Fibroblast of villous mesenchyme (primary cell): ENCODE data around the gene PRDM16. TPM values are rescaled to one million over a fixed set of nuclear protein-coding genes. Genes with fewer than 3 reads are reported as not detected.

Source experiments
- DNase-seq: peaks from one replicate; pipeline ENCODE4 v3.0.0-alpha.2; 2010; ENCODE audit warnings: low read depth
- H3K4me3 ChIP-seq: 2 replicates; pipeline ENCODE4 v1.5.1; 2011; ENCODE audit warnings: low read depth, mild to moderate bottlenecking, low read length
- total RNA-seq: library from RNA; depleted of rRNA; stranded (reverse); fragments of >200 nt; gene quantifications from 2 replicates; pipeline ENCODE4 v1.2.3, GENCODE V29; 2012
- TF ChIP-seq, protein P1 (sequence below): IDR thresholded peaks from 2 replicates; pipeline ENCODE4 v1.5.1; 2012; ENCODE audit warnings: low read depth, mild to moderate bottlenecking, low read length; ENCODE audit not compliant: insufficient read depth

PRDM16 gene
- total RNA-seq, 1 donor, result 1.7 TPM

DNA sequence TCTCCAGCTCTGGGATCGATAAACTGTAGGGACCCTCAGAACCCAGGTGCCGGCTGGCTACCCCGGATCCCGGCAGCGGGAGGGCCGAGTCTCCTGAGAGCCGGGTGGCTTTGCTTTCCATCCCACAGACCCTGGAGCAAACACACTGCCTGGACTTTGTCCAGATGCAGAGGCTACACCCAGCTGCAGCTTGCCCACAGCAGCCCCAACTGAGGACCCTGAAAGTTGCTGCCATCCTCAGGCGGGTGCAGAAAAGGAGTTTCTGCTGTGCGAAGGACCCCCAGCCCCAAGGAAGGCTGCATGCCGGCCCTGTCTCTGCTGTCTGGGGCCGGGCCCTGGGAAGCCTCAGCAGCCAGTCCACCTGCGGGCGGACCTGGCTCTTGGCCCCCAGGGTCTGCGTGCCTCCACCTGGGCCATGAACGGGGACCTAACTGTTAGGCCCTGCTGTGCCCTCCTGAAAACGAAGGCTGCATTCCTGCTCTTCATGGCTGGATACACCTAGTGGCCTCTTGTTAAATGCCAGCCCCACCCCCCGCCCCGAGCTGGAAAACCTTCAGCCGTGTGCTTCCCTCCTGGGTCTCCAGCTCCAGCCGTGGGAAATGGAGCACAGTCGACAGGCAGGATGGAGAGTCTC, 287.9 kb downstream of the PRDM16 start:
- no peak overlapping the region for H3K4me3 ChIP-seq
- TF ChIP-seq, protein P1, sequence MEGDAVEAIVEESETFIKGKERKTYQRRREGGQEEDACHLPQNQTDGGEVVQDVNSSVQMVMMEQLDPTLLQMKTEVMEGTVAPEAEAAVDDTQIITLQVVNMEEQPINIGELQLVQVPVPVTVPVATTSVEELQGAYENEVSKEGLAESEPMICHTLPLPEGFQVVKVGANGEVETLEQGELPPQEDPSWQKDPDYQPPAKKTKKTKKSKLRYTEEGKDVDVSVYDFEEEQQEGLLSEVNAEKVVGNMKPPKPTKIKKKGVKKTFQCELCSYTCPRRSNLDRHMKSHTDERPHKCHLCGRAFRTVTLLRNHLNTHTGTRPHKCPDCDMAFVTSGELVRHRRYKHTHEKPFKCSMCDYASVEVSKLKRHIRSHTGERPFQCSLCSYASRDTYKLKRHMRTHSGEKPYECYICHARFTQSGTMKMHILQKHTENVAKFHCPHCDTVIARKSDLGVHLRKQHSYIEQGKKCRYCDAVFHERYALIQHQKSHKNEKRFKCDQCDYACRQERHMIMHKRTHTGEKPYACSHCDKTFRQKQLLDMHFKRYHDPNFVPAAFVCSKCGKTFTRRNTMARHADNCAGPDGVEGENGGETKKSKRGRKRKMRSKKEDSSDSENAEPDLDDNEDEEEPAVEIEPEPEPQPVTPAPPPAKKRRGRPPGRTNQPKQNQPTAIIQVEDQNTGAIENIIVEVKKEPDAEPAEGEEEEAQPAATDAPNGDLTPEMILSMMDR, result no peak
- no peak for DNase-seq

DNA sequence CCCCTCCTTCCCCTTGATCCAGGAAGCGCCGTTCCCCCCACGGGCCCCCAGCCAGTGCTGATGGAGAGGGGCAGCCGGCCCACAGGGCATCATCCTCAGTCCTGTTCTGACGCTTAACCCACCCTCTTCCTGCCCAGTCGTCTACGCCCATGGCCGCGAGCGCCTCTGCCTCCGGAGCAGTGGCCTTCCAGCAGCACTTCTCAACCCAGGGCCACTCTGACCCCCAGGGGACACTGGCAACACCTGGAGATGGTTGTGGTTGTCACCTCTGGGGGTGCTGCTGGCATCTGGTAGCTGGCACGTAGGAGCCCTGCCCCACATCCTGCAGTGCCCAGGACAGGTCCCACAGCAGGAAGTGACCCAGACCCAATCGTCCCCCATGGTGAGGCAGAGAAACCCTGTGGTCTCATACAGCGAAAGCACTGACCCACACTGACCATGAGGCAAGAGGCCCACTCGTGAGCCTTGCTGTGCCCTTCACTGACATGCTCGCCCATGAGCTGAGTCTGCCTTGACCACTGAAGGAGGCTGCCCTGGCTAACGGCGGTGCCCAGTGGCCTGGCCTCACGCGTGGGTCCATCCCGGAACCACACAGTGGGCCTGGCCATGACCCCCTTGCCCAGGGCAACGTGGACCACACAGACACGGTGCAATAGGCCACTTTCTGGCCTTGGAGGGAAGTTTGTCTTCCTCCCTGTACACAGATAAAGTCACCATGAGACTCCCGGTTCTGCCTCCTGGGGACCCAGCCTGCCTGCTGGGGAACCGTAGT, 288.7 kb downstream of the PRDM16 start:
- TF ChIP-seq, protein P1, result no peak
- no peak for DNase-seq
- H3K4me3 ChIP-seq, result no peak overlapping the region

- H3K4me3 ChIP-seq, result no peak overlapping the region
- TF ChIP-seq, protein P1, result no peak
- no peak for DNase-seq
Measured at GRCh38 chr1:3359351-3359750, 290.3 kb downstream of the PRDM16 start.

DNA sequence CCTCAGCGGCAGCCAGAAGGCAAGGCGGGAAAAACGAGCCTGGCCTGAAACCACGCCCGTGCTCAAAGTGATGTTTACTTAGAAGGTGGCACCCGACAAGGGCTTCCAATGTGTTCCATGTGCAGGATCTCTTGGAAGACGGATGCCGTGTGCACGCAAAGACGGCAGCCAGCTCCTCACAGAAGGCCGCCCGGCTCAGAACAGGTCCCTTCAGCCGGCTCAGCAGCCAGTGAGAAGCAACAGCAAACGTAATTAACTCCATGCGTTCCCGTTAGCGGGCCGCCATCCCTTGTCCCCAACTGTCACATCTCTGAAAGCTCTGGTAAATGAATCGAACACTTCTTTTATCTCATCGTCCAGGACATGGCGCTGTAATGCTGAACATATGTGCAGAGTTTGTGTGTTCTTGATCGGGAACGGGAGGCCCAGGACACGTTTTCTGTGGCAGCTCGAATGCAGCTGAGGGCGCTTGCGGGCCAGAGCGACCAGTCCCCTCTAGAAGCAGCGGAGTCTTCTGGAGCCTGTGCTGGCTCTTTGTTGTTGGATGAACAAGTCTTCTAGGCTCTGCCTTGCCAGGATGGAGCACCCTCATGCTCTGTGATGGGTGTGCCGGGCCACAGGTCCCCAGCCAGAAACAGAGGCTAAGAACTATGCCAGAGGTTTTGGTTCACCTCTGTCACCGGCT, 290.9 kb downstream of the PRDM16 start:
- TF ChIP-seq, protein P1, result no peak
- DNase-seq, result no peak
- no peak overlapping the region for H3K4me3 ChIP-seq

- TF ChIP-seq, protein P1, result no peak
- H3K4me3 ChIP-seq, result no peak overlapping the region
- no peak for DNase-seq
Measured at GRCh38 chr1:3360646-3361257, 291.7 kb downstream of the PRDM16 start.

GRCh38 chr1:3363023-3363422, 294.0 kb downstream of the PRDM16 start:
- no peak overlapping the region for H3K4me3 ChIP-seq
- DNase-seq, result no peak
- TF ChIP-seq, protein P1, result no peak
